Measurements from ENCODE around the gene PCDHGA1.

DNA sequence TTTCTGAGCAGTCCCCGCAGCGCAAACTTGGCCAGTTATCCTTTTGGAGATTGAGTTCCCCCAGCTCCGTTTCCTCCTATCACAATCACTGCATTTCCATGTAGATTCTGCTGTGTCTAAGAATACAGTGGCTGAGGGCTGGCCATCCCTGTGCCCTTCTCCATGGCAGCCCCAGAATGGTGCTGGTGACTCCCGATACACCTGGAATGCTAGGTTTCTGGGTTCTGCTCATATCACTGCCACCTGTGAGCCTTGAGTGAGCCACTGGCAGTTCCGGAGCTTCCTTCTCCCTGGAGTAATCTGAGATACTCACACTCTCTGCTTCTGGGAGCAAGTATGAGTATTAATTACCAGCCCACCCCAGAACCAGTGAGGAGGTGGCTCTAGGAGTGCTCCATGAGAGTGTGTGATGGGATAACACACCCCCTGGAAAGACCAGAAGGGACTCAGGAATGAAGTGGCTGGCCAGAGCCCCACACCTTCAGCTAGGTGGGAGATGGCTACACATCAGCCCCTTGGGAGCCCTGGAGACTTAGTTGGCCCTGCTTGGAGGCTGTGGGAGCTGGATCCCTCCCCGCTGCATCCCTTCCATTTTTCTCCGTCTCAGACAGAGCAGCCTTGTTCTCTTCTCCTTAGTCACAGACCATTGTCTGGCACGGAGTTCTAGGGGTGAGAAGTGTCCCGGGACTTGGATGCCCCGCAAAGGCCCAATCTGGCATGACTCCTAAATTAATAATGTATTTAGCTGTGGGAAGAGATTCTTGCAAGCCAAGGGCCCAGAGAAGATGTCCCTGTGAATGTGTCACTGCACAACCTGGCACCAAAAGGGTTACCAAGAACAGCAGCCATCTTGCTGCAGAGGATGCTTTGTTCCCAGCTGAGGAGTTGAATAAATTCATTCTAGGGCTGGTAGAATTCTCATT lies 163.4 kb downstream of the PCDHGA1 start:
- TF ChIP-seq, protein P1, sequence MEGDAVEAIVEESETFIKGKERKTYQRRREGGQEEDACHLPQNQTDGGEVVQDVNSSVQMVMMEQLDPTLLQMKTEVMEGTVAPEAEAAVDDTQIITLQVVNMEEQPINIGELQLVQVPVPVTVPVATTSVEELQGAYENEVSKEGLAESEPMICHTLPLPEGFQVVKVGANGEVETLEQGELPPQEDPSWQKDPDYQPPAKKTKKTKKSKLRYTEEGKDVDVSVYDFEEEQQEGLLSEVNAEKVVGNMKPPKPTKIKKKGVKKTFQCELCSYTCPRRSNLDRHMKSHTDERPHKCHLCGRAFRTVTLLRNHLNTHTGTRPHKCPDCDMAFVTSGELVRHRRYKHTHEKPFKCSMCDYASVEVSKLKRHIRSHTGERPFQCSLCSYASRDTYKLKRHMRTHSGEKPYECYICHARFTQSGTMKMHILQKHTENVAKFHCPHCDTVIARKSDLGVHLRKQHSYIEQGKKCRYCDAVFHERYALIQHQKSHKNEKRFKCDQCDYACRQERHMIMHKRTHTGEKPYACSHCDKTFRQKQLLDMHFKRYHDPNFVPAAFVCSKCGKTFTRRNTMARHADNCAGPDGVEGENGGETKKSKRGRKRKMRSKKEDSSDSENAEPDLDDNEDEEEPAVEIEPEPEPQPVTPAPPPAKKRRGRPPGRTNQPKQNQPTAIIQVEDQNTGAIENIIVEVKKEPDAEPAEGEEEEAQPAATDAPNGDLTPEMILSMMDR (IDR thresholded peaks at IDR 0.05; ENCODE audit: poor library complexity) = no peak
- no peak for TF ChIP-seq EZH2 (IDR thresholded peaks at IDR 0.05; ENCODE audit: borderline replicate concordance)

Measured in hepatocyte (in vitro differentiated cells).